HG03575 (cell line): ENCODE results near the gene AOPEP.
"Not testable (repeated sequence)": the region's sequence is repeated elsewhere in the genome, so short reads cannot be mapped to it uniquely, and the experiment has no call there.

Experiments
- ATAC-seq: cut with Tn5 transposase; IDR thresholded peaks from one replicate; pipeline ENCODE4 v1.9.1; 2021; ENCODE audit not compliant: unreplicated experiment, insufficient number of reproducible peaks, low FRiP score; ENCODE audit errors: extremely low read depth

The AOPEP gene

DNA sequence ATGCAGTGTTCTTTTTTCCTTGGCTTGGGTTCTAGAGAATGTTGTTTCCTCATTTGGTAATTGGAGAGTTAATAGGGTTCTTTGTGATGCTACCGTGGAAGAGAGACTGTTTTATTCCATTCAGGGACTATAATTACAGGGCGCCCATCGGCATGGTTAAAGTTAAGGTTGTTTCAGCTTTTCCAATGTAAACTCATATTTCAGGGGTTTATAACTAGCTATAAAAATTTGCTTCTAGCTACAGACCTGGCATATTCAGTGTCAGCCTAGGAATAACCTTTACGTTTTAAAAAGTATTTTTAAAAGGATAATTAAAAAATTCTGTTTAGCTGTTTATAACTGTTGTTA is 99.1 kb downstream of the AOPEP start:
- no peak for ATAC-seq

DNA sequence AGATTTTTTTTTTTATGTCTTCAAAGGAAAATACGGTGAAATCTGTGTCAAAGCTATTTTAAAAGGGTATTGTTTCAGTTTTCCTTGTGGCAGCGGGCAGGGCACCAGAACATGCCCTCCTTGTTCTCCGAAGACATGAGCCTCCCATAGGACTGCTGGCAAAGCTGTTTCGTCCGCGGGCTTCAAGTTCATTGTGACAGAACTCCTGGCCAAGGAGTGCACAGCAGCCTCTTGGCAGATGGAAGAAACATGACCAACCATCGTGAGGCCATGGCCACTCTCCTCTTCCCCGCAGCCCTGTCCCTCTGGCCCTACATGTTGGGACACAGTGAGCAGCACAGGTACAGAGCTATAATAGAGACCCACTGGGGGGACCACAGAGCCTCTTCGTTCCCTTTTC is 99.5 kb downstream of the AOPEP start:
- ATAC-seq: no peak

DNA sequence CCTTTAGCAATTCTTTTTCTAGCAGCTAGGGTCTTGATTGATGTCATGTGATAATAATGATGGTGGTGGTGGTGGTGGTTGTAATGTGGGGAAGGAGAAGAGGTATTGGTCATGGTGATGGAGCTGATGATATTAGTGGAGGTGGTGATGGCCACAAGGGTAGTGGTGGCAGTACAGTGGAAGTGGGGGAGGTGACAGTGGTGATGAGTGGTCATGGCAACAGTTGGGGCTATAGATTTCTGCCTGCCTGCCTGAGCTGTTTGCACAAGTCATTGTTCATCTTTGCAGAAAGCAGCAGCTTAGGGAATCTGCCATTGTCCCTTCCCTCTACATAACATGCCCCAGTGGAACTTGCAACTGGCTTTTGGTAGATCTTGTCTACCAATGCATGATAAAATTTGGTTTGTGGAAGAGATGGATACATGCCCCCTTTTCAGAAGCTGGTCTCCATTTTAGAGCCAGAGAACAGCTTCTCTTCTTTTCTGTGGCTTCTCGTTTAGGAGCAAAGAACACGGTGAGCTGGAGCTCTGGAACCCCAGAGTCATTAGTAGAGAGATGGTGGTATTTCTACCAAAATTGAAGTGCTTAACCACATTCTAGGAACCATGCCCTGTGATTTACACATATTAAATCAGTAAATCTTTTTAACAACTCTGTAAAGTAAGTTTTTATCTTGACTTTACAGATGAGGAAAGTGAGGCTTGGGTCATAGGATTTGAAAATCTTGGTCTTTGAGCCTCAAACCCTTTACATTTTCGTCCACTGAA is 100.3 kb downstream of the AOPEP start:
- ATAC-seq: no peak

DNA sequence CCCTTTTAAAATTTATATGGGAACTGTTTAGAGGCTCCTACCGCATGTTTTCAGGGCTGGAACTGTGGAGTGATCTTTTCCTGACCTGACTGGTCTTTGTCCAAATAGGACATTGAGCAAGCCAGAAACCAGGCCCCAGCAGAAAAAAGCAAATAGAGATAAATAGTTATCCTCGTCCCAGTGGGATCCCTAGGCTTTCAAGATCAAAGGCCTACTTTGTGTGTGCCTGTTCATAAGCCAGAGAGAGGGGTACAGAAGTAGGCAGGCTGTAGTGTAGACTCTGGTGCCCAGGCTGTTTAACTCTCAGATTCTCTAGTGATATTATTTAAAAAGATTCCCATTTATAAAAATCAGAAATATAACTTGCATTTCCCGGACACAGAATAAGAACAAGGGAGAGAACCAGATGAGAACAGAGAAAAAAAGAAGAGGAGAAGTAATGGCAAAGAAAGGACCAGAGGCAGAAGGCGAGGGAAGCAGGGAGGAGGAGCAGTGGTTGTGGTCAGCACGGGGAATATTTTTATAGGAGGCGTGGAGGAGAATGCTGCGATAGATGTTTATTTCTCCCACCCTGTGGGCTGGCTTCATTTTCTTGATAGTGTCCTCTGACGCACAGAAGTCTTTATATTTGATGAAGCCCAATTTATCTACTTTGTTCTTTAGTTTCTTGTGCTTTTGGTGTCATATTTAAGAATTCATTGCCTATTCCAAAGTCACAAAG is 101.2 kb downstream of the AOPEP start:
- ATAC-seq: no peak

DNA sequence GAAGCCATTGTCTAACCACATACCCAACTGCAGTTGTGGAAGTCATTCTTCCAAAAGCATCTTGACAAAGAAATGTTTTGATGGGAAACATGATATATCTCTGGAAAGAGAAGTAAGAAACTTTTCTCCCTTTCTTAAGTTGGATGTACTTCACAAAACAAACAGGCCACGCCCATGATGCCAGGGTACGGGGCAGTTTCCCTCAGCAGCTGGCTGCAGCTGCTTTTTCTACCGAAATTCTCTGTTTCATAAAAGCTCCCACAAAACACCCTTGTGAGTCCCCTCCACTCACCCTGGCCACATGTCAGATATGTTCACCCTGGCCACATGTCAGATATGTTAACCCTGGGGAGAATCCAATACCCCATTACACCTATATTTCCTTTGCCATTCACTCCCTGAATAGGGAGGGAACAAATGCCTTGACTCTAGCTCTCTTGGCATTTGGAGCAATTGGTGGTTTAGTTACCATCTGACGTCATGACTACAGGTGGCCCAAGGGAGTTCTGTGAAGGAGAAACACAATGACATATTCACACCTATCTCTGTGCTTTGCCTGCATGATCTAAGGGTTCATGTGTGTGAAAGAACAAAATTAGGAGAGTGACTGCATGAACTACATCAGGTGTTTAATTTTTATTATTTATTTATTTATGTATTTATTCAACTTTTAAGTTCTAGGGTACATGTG is 103.0 kb downstream of the AOPEP start:
- ATAC-seq: no peak

DNA sequence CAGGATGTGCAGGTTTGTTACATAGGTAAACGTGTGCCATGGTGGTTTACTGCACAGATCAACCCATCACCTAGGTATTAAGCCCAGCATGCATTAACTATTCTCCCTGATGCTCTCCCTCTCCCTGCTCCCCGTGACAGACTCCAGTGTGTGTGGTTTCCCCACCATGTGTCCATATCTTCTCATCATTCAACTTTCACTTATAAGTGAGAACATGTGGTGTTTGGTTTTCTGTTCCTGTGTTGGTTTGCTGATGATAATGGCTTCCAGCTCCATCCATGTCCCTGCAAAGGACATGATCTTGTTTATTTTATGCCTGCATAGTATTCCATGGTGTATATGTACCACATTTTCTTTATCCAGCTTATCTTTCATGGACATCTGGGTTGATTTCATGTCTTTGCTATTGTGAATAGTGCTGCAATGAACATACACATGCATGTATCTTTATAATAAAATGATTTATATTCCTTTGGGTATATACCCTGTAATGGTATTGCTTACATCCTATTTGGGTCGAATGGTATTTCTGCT is 103.6 kb downstream of the AOPEP start:
- ATAC-seq: not testable (repeated sequence)

DNA sequence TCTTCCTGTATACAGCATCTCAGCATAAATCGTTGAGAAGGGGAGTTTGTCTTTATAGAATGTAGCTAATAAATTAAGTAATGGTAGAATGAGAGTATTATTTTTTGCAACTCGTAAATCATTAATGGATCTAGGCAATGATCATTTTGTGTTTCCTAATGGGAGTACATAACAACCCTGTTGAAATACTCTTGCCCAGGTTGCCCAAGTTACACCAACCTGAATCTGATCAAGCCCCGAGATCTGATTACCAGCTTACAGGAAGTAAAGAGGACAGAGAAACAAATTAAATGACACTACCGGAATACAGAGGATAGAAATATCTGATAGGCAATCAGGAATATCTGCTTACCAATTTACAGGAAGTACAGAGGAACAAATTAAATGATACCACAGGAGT is 107.3 kb downstream of the AOPEP start:
- no peak for ATAC-seq

DNA sequence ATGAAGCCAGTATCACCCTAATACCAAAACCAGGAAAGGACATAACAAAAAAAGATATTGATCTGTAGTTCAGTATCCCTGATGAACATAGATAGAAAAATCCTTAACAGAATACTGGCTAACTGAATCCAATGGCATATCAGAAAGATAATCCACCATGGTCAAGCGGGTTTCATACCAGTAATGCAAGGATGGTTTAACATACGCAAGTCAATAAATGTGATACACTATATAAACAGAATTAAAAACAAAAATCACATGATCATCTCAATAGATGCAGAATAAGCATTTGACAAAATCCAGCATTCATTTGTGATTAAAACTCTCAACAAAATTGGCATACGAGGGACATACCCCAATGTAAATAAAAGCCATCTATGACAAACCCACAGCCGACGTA is 110.9 kb downstream of the AOPEP start:
- no peak for ATAC-seq

DNA sequence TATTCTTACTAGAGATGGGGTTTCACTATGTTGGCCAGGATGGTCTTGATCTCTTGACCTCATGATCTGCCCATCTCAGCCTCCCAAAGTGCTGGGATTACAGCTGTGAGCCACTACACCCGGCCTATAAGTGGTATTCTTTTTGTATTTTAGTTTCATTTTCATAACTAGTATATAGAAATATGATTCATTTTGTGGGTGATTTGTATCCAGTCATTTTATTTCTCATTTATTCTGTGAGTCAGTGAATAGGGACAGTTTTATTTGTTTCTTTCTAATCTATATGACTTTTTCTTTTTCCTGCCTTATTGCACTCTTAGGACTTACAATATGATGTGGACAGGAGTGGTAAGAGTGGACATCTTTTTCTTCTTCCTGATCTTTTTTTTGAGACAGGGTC is 112.9 kb downstream of the AOPEP start:
- ATAC-seq: no peak

DNA sequence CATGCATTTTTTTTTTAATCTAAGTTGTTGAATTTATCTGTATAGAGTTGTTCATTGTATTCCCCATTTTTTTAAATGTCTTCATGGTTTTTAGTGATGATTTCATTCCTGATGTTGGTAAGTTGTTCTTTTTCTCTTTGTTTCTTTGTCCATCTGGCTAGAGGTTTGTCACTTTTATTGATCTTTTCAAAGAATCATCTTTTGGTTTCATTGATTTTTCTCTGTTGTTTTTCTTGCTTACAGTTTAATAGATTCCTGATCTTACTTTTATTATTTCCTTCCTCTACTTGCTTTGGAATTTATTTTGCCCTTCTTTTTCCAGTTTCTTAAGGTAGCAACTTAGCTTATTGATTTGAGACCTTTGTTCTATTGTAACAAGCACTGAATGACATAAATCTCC is 114.2 kb downstream of the AOPEP start:
- ATAC-seq: no peak

DNA sequence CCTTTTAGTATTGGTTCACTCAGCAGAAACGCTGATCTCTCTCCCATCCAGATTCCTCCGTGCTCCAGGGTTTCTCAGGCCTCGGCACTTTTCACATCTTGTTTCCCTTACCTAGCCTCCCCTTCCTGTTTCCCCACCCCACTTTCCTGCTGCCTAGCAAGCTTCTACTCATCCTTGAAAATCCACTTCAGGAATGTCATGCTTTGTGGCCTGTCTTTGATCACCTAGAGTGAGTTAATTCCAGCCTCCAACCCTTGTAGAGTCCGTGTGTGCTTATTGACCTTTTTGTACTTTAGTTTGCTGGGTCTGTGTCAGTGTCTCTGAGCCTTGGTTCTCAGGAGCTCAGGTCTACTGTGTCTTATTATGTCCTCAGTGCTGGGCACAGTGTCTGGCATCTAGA is 116.6 kb downstream of the AOPEP start:
- ATAC-seq: no peak

DNA sequence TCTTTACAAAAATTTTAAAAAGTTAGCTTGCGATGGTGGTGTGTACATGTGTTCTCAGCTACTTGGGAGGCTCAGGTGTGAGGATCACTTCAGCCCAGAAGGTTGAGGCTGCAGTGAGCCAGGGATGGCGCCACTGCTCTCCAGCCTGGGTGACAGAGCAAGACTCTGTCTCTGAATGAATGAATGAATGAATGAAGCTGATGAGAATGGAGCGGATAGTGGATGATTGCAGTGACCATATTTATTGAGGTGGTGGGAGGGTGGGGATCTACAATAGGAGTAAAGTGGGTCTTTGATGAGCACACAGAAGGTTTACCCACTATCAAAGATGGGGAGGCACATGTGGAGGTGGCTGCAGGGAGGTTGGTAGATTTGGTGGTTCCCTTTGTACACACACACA is 120.2 kb downstream of the AOPEP start:
- no peak for ATAC-seq

DNA sequence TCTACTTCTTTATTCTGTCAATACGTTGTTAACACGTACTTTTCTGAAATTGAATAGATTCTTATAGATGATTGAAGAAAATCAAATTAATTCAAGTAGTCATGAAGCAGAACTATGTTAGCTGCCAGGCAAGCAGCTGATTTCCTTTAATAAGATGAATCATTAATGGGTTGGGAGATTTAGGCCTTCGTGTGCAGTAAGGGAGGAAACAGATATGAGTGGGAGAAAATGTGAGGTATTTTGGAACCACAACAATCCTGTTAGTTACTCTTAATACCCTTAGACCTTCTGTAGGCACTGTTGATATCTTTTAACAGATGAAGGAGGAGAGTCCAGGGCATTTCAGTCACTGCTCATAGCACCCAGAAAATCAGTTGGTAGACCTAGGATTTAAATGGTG is 121.0 kb downstream of the AOPEP start:
- ATAC-seq: no peak

DNA sequence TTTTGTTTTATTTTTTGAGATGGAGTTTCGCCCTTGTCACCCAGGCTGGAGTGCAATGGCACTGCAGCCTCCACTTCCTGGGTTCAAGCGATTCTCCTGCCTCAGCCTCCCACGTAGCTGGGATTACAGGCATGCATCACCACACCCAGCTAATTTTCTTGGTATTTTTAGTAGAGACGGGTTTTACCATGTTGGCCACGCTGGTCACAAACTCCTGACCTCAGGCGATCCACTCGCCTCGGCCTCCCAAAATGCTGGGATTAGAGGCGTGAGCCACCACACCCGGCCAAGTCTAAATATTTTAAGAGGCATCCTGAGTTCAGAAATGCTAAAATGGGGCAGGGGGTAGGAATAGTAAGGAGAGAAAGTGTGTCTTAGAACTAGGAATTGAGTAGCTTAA is 122.3 kb downstream of the AOPEP start:
- ATAC-seq: not testable (repeated sequence)

DNA sequence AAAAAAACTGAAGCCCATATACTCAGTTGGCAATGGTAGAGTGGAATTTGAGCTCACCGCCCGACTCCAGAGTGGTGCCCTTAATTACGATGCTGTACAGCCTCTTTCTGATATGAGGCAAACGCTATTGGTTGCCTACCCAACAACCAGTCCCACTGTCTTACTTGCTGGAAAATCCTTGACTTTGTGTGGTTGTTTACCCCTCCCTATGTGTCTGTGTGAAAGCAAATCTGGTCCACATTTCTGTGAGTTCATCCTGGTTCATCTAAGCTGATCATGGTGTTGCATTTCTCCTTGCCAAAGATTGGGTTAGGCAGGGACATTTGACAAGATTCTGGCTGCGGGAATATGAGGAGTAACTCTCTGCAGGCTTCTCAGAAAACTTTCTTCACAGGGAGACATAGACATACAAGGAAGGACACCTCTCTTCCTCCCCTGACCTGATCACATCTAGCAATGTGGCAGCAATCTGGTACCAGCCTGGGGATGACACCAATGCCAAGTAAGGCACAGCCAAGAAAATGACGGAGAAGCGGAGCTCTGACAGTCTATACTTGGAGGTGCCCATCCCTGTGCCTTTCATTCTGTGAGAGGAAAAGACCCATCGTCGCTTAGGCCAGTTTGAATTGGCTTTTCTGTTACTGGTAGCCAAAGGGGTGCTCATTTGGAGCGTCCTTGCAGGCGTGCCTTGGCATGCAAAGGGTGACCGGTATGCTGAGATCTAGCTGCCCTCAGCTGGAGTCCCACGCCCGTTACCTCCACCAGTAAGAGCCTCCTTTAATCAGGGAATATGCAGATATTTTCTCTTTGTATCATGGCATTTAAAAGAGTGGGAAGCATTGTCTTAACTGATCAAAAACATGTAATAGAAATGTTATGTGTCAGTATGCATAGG is 124.3 kb downstream of the AOPEP start:
- no peak for ATAC-seq

DNA sequence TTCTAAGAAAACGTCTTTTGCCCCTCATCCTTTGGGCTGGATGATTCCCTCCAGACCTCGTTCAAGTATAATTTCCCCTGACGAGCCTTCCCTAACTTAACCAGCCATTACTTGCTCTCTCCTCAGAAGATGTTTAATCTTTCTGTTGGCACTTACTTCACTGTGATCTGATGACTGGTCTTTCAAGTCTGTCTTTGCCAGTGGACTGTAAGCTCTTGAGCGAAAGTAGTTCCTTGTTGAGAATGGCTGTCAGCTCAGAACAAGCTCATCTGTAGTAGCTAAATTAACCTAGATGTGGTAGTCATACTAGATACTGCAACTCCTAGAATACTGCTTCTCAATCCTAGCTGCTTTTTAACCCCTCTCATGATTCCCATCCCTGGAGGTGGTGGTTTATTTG is 125.0 kb downstream of the AOPEP start:
- no peak for ATAC-seq

DNA sequence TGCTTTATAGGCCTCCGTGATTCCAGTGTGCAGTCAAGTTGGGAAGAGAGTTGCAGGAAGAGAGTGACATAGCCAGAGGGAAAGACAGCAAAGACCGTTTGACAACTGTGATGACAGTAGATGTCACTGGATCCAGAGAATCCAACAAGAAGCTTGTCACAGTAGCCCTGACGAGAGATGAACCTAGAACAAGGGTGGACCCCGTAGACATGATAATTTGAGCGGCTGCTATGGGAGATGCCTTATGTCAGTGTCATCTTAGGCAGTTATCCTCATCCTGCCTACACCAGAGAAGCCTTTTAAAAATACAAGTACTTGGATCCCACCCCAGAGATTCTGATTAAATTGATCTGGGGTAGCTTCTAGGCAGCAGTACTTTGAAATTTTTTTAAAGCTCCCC is 125.4 kb downstream of the AOPEP start:
- no peak for ATAC-seq

DNA sequence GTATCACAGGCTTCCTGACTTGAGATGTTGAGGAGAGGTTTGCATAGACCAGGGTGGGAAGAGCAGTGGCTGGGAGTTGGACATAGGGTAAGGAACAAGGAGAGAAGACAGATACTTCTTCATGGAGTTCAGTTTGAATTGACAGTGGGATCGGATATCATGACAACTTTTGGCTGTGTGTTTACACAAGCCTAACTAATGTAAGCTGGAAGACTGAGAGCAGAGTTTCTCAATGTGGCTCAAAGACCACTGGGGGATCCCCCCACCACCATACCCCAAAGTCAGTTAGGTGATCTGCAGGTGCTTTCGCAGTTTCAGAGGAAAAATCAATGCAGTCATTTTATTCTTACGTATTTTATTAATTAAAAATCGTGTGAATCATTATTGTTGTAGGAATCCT is 125.9 kb downstream of the AOPEP start:
- ATAC-seq: no peak

DNA sequence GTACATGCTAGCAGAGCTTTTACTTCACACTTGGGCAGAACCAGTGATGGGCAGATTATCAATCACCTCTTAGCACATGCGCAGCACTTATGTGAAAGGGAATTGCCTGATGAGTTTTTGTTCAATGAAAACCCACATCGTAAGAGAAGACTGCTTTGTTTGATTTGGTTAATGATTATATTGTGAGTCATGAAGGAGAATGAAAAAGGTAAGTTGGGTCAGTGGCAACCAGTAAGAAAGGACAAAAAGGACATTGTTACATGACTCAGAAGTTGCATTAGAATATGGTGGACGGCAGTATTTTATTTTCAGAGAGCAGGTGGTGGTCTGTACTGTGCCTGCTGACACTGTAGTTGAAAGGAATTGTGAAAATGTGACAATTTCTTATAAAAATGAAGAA is 127.4 kb downstream of the AOPEP start:
- ATAC-seq: no peak
